NB4 (cell line): Measurements from ENCODE around the gene BRD7.

Experiments
- DNase-seq: peaks from one replicate; pipeline ENCODE4 v3.0.0; 2010; ENCODE audit warnings: low read depth
- H3K4me3 ChIP-seq: one replicate; pipeline ENCODE4 v1.5.1; 2011; ENCODE audit warnings: mild to moderate bottlenecking, low read depth, low read length, moderate library complexity
- MYC ChIP-seq: IDR thresholded peaks from 2 replicates; pipeline ENCODE4 v1.6.1; 2011; ENCODE audit warnings: low read depth, low read length
- POLR2A ChIP-seq: IDR thresholded peaks from 2 replicates; pipeline ENCODE4 v1.6.1; 2011; ENCODE audit warnings: mild to moderate bottlenecking; ENCODE audit not compliant: insufficient read length; ENCODE audit errors: extremely low read depth
- TF ChIP-seq, protein P1 (sequence below): IDR thresholded peaks from 2 replicates; pipeline ENCODE4 v1.6.1; 2011; ENCODE audit warnings: low read depth, low read length
- TF ChIP-seq, protein P2 (sequence below): IDR thresholded peaks from one replicate; pipeline ENCODE4 v1.5.1; 2012; ENCODE audit warnings: low read depth, low read length

BRD7 gene

DNA sequence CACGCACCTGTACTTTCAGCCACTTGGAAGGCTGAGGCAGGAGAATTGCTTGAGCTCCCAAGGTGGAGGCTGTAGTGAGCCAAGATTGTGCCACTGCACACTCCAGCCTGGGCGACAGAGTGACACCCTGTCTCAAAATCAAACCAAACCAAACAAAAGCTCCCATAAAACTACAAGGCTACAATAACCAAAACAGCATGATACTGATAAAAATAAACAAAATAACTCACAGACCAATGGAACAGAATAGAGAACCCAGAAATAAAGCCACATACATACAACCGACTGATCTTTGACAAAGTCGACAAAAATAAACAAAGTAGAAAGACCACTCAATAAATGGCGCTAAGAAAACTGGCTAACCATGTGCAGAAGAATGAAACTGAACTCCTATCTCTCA, 37.2 kb downstream of the BRD7 start:
- no peak for TF ChIP-seq POLR2A
- TF ChIP-seq, protein P1, sequence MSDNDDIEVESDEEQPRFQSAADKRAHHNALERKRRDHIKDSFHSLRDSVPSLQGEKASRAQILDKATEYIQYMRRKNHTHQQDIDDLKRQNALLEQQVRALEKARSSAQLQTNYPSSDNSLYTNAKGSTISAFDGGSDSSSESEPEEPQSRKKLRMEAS = no peak
- no peak for TF ChIP-seq MYC
- TF ChIP-seq, protein P2, sequence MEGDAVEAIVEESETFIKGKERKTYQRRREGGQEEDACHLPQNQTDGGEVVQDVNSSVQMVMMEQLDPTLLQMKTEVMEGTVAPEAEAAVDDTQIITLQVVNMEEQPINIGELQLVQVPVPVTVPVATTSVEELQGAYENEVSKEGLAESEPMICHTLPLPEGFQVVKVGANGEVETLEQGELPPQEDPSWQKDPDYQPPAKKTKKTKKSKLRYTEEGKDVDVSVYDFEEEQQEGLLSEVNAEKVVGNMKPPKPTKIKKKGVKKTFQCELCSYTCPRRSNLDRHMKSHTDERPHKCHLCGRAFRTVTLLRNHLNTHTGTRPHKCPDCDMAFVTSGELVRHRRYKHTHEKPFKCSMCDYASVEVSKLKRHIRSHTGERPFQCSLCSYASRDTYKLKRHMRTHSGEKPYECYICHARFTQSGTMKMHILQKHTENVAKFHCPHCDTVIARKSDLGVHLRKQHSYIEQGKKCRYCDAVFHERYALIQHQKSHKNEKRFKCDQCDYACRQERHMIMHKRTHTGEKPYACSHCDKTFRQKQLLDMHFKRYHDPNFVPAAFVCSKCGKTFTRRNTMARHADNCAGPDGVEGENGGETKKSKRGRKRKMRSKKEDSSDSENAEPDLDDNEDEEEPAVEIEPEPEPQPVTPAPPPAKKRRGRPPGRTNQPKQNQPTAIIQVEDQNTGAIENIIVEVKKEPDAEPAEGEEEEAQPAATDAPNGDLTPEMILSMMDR = no peak
- no peak overlapping the region for H3K4me3 ChIP-seq
- no peak for DNase-seq

GRCh38 chr16:50329446-50330189, 39.2 kb downstream of the BRD7 start:
- TF ChIP-seq, protein P1 = no peak
- H3K4me3 ChIP-seq = no peak overlapping the region
- no peak for DNase-seq

- DNase-seq = peak; percentile 61
- TF ChIP-seq POLR2A = no peak
- TF ChIP-seq MYC = no peak
- TF ChIP-seq, protein P1 = no peak
- TF ChIP-seq, protein P2 = peak; percentile 50
Measured at GRCh38 chr16:50326835-50327465, 41.8 kb downstream of the BRD7 start.

DNA sequence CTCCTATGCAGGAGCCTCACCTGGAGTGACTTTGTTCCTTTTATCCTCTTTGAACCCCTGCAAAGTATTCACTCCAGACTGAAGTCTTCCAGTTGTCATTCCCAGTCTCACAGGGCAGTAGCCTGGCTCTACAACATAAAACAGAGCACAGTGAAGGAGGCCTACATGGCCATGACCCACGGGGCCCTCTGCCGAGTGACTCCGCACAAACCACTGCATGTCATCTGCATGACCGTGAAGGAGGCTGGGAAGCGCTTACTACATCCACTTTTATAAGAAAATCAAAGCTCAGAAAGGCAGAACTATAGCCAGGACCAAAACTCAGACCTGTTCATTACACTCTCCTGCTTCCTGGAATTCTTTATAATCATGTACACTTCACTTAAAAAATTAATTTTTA, 42.5 kb downstream of the BRD7 start:
- TF ChIP-seq, protein P1 = no peak
- TF ChIP-seq, protein P2 = no peak
- TF ChIP-seq POLR2A = no peak
- no peak for TF ChIP-seq MYC
- DNase-seq = no peak
- H3K4me3 ChIP-seq = no peak overlapping the region

More at GRCh38 chr16:50326835-50327465, 41.8 kb downstream of the BRD7 start:
- H3K4me3 ChIP-seq = no peak overlapping the region

GRCh38 chr16:50324345-50324744, 44.4 kb downstream of the BRD7 start:
- TF ChIP-seq POLR2A (no peak), MYC (no peak)
- TF ChIP-seq, protein P2 = no peak
- TF ChIP-seq, protein P1 = no peak
- no peak for DNase-seq
- H3K4me3 ChIP-seq = no peak overlapping the region

- no peak for TF ChIP-seq POLR2A
- TF ChIP-seq, protein P2 = peak; percentile 29
- DNase-seq = peak; percentile 59
- H3K4me3 ChIP-seq = no peak overlapping the region
Measured at GRCh38 chr16:50323335-50324011, 45.3 kb downstream of the BRD7 start.
